Measurements from ENCODE around the gene PPP2R5C. TPM values are rescaled to one million over a fixed set of nuclear protein-coding genes. Genes with fewer than 3 reads are reported as not detected.
A peak's percentile ranks its signal among the peaks of the same experiment; 100 is the strongest.

Gene PPP2R5C
- total RNA-seq, 1 donor from 2014 or later = 71.5 TPM

DNA sequence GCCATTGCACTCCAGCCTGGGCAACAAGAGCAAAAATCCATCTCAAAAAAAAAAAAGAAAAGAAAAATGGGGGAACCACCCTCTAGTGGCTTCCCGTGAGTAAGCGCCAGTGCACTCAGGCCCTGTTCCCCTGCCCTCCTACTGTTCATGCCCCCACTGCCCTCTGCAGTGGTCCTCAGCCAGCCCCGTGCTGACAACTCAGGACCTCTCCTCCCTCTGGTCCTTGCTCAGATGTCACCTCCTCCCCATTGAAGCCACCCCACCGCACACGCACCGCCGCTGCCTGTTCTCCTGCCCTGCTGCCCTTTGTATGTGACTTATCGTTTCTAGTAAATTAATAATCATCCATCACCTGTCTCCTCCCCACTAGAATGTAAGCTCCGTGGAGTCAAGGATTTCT lies 144.1 kb downstream of the PPP2R5C start:
- no peak overlapping the region for H3K4me3 Mint-ChIP-seq (ENCODE audit: unreplicated experiment)

DNA sequence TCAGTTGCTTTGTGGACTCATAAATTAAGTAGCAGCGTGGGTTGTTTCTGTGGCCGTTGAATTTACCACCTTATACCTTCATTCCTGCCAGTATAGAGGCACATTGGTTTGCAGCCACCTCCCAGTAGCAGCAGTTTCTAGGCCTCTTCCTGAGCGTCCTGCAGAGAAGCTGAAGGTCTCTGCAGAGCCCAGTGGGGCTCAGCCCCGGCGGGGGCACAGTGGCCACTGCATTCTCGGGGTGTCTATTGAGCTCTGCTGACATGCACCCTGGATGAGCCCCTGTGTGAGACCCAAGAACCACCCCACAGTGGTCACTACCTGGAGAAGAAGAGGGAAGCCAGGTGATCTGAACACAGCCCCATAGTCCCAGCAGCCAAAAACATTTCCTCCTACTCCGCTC lies 145.1 kb downstream of the PPP2R5C start:
- DNase-seq (ENCODE audit: low spot score) = no peak
- Mint-ChIP-seq H3K9me3 (ENCODE audit: unreplicated experiment) (no peaks in the 10 kb centered on the region), H3K27ac (ENCODE audit: unreplicated experiment) (no peak overlapping the region), H3K4me1 (ENCODE audit: unreplicated experiment) (no peaks in the 10 kb centered on the region), H3K27me3 (ENCODE audit: unreplicated experiment) (peaks cover 2% of the 10 kb centered on the region), H3K36me3 (ENCODE audit: low read depth, unreplicated experiment) (peaks cover 14% of the 10 kb centered on the region), H3K4me3 (ENCODE audit: unreplicated experiment) (no peak overlapping the region)
- TF ChIP-seq, protein P1, sequence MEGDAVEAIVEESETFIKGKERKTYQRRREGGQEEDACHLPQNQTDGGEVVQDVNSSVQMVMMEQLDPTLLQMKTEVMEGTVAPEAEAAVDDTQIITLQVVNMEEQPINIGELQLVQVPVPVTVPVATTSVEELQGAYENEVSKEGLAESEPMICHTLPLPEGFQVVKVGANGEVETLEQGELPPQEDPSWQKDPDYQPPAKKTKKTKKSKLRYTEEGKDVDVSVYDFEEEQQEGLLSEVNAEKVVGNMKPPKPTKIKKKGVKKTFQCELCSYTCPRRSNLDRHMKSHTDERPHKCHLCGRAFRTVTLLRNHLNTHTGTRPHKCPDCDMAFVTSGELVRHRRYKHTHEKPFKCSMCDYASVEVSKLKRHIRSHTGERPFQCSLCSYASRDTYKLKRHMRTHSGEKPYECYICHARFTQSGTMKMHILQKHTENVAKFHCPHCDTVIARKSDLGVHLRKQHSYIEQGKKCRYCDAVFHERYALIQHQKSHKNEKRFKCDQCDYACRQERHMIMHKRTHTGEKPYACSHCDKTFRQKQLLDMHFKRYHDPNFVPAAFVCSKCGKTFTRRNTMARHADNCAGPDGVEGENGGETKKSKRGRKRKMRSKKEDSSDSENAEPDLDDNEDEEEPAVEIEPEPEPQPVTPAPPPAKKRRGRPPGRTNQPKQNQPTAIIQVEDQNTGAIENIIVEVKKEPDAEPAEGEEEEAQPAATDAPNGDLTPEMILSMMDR (IDR thresholded peaks at IDR 0.05; ENCODE audit: unreplicated experiment) = no peak

More for the DNA sequence above, 144.1 kb downstream of the PPP2R5C start:
- Mint-ChIP-seq H3K27ac (ENCODE audit: unreplicated experiment) (no peak overlapping the region), H3K36me3 (ENCODE audit: low read depth, unreplicated experiment) (peaks cover 14% of the 10 kb centered on the region), H3K4me1 (ENCODE audit: unreplicated experiment) (no peaks in the 10 kb centered on the region), H3K9me3 (ENCODE audit: unreplicated experiment) (no peaks in the 10 kb centered on the region), H3K27me3 (ENCODE audit: unreplicated experiment) (peaks cover 2% of the 10 kb centered on the region)
- TF ChIP-seq, protein P1 (IDR thresholded peaks at IDR 0.05; ENCODE audit: unreplicated experiment) = no peak
- no peak for DNase-seq (ENCODE audit: low spot score)

DNA sequence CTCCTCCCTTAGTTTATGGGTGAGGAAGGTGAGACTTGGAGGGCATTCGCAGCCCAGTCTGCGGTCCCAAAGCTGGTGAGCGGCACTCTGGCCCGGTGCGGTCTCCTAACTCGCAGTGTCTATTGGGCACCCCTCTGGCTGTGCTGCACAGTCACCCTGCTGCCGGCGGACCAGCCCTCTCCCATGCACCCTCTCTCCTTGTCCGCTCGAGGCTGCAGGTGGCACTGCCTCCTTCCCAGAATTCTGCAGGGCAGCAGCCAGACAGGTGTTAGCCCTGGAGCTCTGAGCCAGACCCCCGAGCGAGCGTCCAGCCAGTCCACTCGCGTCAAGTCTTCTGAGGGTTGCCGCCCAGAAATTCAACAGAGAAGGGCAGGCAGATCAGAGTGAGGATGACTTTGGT lies 146.1 kb downstream of the PPP2R5C start:
- H3K36me3 Mint-ChIP-seq (ENCODE audit: low read depth, unreplicated experiment) = peaks cover 14% of the 10 kb centered on the region
- no peak overlapping the region for H3K27ac Mint-ChIP-seq (ENCODE audit: unreplicated experiment)
- H3K4me1 Mint-ChIP-seq (ENCODE audit: unreplicated experiment) = no peaks in the 10 kb centered on the region
- no peak for DNase-seq (ENCODE audit: low spot score)
- peaks cover 2% of the 10 kb centered on the region for H3K27me3 Mint-ChIP-seq (ENCODE audit: unreplicated experiment)
- H3K4me3 Mint-ChIP-seq (ENCODE audit: unreplicated experiment) = peak overlapping the region; percentile 51
- TF ChIP-seq, protein P1 (IDR thresholded peaks at IDR 0.05; ENCODE audit: unreplicated experiment) = no peak
- H3K9me3 Mint-ChIP-seq (ENCODE audit: unreplicated experiment) = no peaks in the 10 kb centered on the region

DNA sequence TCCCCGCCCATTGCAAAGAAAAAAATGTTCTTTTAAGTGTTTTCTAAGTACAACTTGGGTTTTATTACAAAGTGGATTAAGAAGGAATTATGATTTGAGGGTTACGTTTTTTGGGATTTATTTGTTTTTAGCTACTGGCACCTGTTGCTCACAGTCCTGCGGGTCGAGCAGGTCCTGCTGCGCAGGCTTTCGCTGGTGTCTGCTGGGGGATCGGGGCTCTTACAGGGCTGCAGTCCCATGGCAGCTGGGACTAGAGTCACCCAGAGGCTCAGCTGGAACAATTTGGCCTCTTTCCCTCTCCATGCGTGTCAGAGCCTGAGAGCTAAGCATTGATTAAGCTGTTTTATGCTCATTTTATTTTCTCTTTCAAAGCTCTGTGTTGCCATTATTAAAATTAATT lies 147.3 kb downstream of the PPP2R5C start:
- Mint-ChIP-seq H3K36me3 (ENCODE audit: low read depth, unreplicated experiment) (peaks cover 14% of the 10 kb centered on the region), H3K4me1 (ENCODE audit: unreplicated experiment) (no peaks in the 10 kb centered on the region), H3K4me3 (ENCODE audit: unreplicated experiment) (no peak overlapping the region), H3K27ac (ENCODE audit: unreplicated experiment) (no peak overlapping the region), H3K9me3 (ENCODE audit: unreplicated experiment) (no peaks in the 10 kb centered on the region), H3K27me3 (ENCODE audit: unreplicated experiment) (peaks cover 2% of the 10 kb centered on the region)
- DNase-seq (ENCODE audit: low spot score) = no peak
- TF ChIP-seq, protein P1 (IDR thresholded peaks at IDR 0.05; ENCODE audit: unreplicated experiment) = no peak

DNA sequence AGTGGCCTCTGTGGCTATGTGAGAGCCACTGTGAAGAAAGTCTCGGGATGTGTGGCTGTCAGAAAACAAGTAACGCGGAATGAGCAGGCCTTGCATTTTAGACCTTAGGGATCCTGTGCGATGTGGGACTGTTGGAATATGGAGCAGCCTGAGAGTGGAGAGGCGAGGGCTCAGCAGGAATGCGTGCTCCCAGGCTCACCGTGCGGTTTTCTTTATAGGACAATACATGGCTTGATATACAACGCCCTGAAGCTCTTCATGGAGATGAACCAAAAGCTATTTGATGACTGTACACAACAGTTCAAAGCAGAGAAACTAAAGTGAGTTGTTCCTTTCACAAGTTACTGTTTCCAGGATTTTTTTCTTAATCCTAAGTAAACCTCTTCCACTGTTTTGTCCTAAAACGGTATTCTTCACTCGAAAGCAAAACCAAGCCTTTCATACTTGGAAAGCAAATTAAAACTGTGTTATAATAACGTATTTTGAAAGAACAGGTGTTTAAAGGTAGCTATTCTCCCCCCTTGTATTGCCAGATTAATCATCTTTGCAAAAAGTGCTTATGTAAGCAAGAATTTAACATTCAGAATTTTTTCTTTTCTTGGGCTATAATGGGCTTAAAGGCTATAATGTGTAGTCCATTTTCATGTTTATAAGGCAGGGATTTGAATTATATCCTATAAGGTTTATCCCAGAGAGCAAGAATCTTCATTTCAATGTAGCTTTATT lies 148.0 kb downstream of the PPP2R5C start:
- Mint-ChIP-seq H3K27ac (ENCODE audit: unreplicated experiment) (no peak overlapping the region), H3K36me3 (ENCODE audit: low read depth, unreplicated experiment) (peaks cover 18% of the 10 kb centered on the region)

More for the DNA sequence above, 148.0 kb downstream of the PPP2R5C start:
- H3K4me3 Mint-ChIP-seq (ENCODE audit: unreplicated experiment) = no peak overlapping the region
- H3K4me1 Mint-ChIP-seq (ENCODE audit: unreplicated experiment) = no peaks in the 10 kb centered on the region
- H3K9me3 Mint-ChIP-seq (ENCODE audit: unreplicated experiment) = no peaks in the 10 kb centered on the region
- TF ChIP-seq, protein P1 (IDR thresholded peaks at IDR 0.05; ENCODE audit: unreplicated experiment) = no peak
- DNase-seq (ENCODE audit: low spot score) = no peak
- H3K27me3 Mint-ChIP-seq (ENCODE audit: unreplicated experiment) = peaks cover 2% of the 10 kb centered on the region
